GM21367 (cell line): ENCODE data around the gene CASKIN1.

ENCODE experiments used
- ATAC-seq: cut with Tn5 transposase; IDR thresholded peaks from one replicate; pipeline ENCODE4 v1.9.1; 2021; ENCODE audit not compliant: unreplicated experiment

Gene CASKIN1

DNA sequence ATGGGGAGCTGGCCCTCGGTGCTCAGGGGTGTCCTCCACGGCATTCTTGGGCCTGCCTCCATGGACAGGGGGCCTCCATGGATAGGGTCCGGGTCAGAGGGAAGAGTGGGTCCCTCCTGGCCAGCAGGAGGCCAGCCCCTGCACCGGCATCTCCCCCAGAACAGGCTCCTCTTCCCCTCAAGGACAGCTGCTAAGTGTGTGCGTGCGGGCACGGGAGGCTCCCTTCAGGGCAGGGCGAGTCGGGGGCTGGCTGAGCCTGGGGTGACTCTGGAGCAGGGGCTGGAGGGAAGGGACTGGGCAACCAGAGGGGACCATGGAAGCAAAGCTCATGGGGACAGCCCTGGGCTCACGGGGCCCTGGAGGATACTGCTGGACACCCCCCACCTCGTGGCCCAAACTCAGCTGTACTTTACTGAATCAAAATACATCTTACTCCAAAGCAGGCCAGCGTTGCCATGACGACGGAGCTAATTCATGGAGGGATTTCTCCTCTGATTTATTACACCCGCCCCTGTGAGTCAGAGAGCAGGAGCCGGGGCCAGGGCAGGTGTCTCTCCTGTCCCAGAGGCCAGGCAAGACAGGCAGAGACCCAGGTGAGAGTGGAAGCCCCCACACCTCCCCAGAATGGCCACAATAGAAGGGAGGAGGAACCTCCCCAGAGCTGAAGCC lies 2.1 kb downstream of the CASKIN1 start:
- no peak for ATAC-seq

DNA sequence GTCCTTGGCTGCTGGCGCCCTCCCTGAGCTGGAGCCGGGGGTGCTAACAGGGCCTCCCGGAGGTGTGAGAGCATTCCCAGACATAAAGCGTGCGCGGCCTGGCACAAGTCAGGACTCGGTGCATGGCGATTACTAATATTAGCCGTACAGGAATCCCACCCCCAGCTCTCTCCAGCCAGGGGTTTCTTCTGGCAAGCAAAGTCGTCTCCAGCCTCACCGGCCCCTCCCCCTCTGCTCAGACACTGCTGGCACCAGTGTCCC lies 5.0 kb downstream of the CASKIN1 start:
- no peak for ATAC-seq

DNA sequence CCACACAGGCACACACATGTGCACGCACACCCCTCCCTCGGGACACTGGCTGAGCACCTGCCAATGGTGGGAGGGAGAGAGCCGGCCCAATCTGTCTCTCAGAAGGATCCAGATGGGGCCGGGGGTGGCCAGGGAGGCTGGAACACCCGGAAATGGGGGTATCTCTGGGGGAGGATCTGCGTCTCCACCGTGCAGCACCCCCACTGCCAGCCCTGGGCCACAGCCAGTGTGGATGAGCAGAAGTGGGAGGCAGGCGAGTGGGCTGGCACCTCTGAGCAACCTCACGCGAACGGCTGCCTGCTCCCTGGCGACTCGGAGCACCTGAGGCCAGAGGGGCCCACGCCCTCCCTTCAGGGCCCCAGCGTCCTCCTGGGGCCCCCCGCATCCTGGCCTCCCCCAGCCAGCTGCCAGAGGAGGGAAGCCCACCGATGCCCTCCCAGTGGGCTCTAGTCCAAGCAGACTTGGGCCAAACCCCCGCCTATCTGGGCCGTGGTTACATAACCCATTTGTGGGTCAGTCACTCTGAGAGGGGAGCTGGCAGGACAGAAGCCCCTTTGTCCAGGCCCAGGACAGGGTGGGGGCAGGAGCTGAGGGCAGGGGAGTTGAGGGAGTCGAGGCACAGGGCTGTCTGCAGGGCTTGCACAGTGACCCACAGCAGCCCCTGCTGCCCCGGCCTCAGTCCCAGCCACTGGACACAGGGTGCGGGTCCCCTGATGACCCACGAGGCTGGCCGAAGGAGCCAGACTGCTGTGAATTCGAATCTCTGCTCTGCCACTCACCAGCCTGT lies 5.6 kb downstream of the CASKIN1 start:
- no peak for ATAC-seq

- no peak for ATAC-seq
These were observed 6.3 kb downstream of the CASKIN1 start for GRCh38 chr16:2190002-2190658.

DNA sequence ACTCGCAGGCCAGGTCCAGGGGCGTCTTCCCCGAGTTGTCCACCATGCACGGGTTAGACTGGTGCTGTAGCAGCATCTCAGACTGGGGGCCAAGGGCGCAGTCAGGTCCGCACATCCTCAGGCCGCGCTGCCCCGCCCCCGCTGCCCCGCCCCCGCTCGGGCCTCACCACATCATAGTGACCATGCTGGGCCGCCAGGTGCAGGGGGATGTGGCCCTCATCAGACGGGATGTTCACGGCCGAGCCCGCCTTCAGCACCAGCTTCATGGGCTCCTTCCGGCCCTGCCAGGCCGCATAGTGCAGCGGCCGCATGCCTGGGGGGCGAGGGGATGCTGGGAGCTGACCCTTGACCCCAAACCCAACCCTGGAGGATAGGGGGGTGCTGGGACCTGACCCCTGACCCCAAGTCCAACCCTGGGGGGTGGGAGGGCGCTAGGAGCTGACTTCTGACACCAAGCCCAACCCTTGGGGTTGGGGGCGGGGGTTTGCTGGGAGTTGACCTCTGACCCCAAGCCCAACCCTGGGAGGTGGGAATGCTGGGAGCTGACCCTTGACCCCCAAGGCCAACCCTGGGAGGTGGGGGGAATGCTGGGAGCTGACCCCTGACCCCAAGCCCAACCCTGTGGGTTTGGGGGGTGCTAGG lies 7.0 kb downstream of the CASKIN1 start:
- no peak for ATAC-seq

- ATAC-seq: no peak
These were observed 8.0 kb downstream of the CASKIN1 start for GRCh38 chr16:2188395-2188794.

- no peak for ATAC-seq
These were observed 9.2 kb downstream of the CASKIN1 start for GRCh38 chr16:2187212-2187611.

DNA sequence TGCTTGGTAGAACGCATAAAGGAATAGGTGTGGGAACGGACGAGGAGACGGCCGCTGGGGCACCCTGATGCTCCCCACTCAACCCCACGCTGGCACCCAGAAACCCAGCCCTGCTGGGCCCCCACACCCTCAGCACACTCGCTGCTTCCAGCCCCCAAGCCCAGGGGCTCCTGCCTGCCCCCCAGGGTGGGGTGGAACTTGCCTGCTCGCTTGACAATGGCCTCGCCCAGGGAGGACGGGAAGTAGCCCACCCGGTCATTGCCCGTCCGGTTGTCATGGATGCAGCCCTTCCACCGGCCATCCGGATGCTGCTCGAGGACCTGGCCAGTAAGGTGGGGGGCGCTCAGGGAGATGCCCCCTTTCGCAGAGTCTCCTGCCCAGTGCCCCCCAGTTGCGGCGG lies 9.9 kb downstream of the CASKIN1 start:
- no peak for ATAC-seq

DNA sequence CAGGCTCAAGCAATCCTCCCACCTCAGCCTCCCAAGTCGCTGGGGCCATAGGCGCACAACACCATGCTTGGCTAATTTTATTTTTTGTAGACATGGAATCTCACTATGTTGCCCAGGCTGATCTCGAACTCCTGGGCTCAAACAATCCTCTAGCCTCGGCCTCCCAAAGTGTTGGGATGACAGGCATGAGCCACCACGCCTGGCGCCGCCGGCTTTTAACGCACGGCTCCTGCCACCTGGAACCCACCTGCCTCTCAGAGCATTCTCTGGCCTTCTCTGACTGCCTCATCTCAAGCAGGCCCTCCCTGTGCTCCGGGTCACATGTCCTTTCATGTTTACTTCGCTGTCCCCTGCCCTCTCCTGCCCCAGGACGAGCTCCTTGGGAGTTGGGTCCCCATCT lies 10.3 kb downstream of the CASKIN1 start:
- ATAC-seq: no peak

- ATAC-seq: no peak
These were observed 11.4 kb downstream of the CASKIN1 start for GRCh38 chr16:2184962-2185361.

- ATAC-seq: no peak
These were observed 12.1 kb downstream of the CASKIN1 start for GRCh38 chr16:2184346-2184745.

- ATAC-seq: no peak
These were observed 12.7 kb downstream of the CASKIN1 start for GRCh38 chr16:2183671-2184070.

GRCh38 chr16:2181952-2182351 lies 14.5 kb downstream of the CASKIN1 start:
- ATAC-seq: no peak

- no peak for ATAC-seq
These were observed 15.2 kb downstream of the CASKIN1 start for GRCh38 chr16:2180962-2181923.

GRCh38 chr16:2180461-2180860 lies 15.9 kb downstream of the CASKIN1 start:
- ATAC-seq: no peak

- ATAC-seq: no peak
These were observed 16.8 kb downstream of the CASKIN1 start for GRCh38 chr16:2179576-2179975.

DNA sequence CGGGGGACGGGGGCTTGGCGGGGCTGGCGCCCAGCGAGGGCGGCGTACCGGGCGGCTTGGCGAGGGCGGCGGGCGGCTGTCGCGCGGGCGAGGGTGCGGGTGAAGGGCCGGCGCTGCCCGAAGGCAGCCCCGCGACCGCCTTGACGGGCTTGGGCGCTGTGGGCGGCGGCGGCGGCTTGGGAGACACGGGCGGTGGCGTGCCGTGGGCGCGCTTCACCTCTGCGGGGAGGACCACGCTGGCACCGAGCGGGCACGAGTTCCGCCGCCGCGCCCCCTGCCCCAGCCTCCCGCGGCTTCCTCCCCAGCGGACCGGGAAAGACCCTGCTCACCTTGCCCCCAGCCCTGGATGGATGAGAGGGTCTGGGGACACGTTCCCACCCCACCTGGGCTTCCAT lies 17.3 kb downstream of the CASKIN1 start:
- no peak for ATAC-seq

- no peak for ATAC-seq
These were observed 17.9 kb downstream of the CASKIN1 start for GRCh38 chr16:2178321-2179106.

DNA sequence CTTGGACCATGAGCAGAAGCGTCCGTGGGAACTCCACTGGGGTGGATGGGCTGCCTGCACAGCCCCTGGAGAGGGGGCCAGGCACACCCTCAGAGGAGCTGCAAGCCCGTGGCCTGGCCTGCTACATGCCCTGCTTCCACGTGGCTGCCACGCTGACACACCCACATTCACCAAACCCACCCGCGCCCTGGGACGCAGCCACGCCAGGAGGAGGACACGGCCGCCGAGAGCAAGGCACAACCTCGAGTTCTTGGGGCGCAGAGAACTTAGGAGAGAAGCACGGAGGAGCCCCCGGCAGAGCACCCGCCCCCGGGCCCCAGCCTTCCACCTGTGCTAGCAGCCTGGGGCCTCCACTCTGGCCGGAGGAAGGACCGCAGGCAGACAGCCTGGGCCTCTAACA lies 18.8 kb downstream of the CASKIN1 start:
- ATAC-seq: no peak

DNA sequence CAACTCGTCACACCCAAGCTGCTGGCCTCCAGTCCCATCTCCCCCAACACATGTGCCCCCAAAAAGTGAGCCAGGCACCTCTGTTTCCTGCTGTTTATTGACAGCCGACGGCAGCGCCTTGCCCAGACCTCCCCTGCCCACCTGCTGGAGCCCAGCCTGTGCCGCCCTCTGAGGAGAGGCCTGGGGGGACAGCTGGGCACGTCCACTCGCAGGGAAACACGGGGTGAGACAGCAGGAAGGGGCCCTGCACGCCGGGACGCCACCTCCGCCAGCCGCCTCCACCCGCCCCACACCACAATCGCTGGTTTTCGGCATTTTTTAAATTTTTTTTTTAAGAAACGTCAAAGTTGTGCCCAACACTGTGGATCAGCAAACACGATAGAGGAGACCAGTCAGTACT lies 19.3 kb downstream of the CASKIN1 start:
- no peak for ATAC-seq
